GM18870 (cell line): ENCODE results near the gene RB1.
"Not testable (repeated sequence)": the region's sequence is repeated elsewhere in the genome, so short reads cannot be mapped to it uniquely, and the experiment has no call there.

Experiments
- ATAC-seq: cut with Tn5 transposase; IDR thresholded peaks from one replicate; pipeline ENCODE4 v1.9.1; 2021; ENCODE audit warnings: moderate library complexity; ENCODE audit not compliant: unreplicated experiment

Gene RB1

DNA sequence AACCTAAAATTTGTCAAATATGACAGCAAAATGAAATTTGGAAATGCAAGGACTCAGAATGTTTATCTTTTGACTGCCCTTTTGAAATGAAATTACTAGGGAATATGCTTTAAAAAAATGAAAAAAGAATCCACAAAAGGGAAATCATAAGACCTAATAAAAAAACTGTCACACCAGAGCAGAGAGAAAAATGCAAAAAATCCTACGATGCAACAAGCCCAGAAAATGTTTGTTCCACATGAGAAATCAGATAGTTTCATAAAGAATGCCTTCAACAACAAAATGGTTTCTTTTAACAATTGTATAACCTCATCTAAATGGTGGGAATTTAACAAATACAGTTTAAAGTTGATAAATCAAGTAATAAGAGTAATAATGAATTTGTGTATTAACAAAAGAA, 101.4 kb downstream of the RB1 start:
- ATAC-seq = no peak

- ATAC-seq = no peak
Observed at GRCh38 chr13:48405875-48406274, 102.3 kb downstream of the RB1 start.

DNA sequence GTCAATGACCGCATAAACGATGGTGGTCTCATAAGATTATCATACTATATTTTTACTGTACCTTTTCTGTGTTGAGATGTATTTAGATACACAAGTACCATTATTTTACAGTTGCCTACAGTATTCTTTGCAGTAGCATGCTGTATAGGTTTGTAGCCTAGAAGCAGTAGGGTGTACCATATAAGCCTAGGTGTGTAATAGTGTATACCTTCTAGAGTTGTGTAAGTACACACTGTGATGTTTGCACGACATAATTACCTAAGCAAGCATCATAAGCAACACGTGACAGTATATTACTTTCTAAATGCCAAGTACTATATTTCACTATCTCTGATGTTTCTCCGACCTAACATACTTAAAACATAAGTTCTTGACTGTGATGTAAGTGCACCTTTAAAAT, 106.6 kb downstream of the RB1 start:
- ATAC-seq = no peak

DNA sequence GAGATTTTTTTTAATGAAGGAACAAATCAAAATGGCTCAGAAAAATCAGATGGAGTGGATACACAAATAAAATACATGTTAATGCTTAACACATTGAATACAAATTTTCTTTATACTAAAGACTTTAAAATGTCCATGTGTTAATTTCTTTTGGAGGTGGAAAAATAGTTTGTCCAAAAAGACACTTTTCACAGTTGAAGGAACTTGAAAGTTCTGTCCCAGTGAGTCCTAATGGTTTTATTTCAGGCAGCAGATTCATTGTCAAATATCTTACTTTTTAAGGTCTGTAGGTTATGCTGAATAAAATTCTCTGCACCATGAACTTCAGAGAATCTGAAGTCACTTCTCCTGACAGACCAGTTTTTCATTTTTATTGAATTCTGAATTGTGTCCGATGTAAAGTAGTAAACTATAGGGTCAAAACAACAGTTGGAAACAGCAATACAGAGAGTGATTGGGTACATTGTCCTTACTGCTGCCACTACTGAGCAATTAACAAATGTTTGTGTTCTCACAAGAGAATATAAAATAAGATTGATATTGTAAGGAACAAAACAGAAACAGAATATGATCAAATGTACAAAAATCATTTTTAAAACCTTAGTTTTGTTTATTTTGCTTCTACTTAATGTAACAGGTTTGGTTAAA, 107.7 kb downstream of the RB1 start:
- ATAC-seq = no peak

GRCh38 chr13:48411841-48412531, 108.4 kb downstream of the RB1 start:
- ATAC-seq = no peak

- no peak for ATAC-seq
Observed at GRCh38 chr13:48412881-48413351, 109.4 kb downstream of the RB1 start, which contains the start of gene LPAR6. LPAR6 (minus strand) TSS chr13:48413113; CDS start chr13:48412423, 690 bp downstream.

GRCh38 chr13:48414501-48414900, 111.0 kb downstream of the RB1 start:
- no peak for ATAC-seq

DNA sequence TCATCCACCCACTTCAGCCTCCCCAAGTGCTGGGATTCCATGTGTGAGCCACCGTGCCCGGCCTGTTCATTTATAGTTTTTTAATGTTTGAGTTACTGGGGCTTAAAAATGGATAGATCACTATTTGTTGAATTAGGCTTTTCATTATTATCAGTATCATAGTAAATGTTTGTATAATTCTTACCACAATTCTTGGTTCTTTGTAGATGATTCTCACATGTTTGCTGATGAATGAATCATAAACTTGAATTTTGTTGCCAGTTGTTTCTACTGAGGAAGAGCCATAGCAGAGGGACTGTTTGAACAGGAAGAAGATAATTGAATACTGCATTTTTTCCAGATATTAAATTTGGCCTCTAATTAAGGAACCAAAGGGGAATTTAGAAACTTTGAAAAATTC, 112.0 kb downstream of the RB1 start:
- ATAC-seq = no peak

DNA sequence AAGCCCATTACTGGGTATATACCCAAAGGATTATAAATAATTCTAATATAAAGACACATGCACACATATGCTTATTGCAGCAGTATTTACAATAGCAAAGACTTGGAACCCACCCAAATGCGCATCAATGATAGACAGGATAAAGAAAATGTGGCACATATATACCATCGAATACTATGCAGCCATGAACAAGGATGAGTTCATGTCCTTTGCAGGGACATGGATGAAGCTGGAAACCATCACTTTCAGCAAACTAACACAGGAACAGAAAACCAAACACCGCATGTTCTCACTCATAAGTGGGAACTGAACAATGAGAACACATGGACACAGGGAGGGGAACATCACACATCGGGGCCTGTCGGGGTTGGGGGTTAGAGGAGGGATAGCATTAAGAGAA, 118.5 kb downstream of the RB1 start:
- not testable (repeated sequence) for ATAC-seq

GRCh38 chr13:48424212-48424611, 120.7 kb downstream of the RB1 start:
- ATAC-seq = no peak

- no peak for ATAC-seq
Observed at GRCh38 chr13:48426052-48426451, 122.5 kb downstream of the RB1 start.

DNA sequence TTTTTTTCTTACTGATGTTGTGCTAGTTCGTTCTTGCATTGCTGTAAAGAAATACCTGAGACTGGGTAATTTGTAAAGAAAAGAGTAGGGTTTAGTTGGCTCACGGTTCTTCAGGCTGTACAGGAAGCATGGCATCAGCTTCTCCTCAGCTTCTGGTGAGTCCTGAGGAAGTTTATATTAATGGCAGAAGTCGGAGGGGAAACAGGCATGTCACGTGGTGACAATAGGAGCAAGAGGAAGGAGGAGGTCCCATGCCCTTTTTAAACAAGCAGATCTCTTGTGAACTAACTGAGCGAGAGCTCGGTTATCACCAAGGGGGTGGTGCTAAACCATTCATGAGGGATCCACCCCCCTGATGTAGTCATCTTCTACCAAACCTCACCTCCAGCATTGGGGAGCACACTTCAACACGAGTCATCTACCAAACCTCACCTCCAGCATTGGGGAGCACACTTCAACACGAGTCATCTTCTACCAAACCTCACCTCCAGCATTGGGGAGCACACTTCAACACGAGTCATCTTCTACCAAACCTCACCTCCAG, 123.3 kb downstream of the RB1 start:
- ATAC-seq = not testable (repeated sequence)

DNA sequence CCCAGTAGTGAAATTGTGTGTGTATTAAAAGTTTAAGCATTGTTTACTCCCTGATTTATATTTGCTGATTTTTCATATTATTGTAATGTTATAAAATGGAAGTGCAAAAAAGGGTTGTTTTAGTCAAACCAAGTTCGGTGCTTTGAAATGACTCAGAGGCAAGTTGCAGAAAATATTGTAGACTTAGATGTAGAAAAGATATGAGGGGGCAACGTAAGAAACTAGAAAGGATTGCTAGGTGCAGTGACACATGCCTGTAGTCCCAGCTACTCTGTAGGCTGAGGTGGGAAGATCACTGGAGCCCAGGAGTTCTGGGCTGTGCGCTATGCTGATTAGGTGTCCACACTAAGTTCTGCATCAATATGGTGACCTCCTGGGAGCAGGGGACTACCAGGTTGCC, 125.5 kb downstream of the RB1 start:
- no peak for ATAC-seq

DNA sequence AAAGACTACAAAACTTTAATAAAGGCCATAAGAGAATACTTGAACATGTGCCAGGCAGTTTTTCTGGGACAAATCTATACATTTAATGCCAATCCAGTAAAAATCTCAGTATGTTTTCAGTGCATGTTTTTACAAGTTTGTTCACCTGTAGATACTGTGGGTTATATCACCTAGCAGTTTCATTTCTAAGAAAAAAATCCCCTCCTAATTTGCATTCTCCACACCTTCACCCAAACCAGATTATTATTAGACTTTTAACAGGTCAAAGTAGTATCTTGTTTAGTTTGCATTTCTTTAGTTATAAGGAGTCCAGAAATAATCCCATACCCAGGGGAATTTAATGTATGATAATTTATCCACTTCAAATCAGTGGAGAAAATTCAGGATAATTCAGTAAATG, 126.3 kb downstream of the RB1 start:
- ATAC-seq = no peak

DNA sequence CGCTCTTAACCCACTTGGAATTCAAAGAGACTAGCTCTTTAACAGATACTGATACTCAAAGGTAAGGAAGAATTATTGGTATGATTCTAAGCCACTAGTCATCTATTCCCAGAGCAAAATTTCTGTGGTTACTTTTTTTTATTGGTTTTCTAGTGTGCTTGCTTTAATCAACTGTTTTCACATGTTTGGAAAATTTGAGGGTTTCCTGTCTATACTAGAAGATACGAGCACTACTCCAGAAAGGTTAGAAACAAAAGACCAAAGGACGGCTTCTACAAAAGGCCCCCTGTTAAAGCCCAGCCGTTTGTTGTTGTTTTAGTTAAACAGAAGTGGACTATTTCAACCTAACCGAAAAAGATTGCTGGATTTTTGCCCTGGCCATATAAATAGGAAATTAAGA, 127.9 kb downstream of the RB1 start:
- no peak for ATAC-seq

GRCh38 chr13:48431987-48432615, 128.6 kb downstream of the RB1 start:
- ATAC-seq = no peak

DNA sequence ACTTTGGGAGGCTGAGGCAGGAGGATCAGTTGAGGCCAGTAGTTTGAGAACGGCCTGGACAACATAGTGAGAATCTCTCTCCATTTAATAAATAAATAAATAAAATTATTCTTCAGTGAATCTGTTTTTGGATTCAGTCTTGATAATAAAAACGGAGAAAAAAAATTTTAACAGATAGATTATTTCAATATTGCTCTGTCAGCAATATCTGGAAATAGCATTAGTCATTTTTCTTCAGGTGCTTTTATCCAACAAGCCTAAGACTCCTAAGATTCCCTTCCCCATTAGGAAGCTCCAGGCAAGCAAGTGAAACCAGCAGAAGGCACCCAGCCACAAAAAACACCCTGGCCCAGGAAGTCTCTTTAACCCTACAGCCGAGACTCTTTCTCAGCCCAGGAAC, 130.6 kb downstream of the RB1 start:
- no peak for ATAC-seq

DNA sequence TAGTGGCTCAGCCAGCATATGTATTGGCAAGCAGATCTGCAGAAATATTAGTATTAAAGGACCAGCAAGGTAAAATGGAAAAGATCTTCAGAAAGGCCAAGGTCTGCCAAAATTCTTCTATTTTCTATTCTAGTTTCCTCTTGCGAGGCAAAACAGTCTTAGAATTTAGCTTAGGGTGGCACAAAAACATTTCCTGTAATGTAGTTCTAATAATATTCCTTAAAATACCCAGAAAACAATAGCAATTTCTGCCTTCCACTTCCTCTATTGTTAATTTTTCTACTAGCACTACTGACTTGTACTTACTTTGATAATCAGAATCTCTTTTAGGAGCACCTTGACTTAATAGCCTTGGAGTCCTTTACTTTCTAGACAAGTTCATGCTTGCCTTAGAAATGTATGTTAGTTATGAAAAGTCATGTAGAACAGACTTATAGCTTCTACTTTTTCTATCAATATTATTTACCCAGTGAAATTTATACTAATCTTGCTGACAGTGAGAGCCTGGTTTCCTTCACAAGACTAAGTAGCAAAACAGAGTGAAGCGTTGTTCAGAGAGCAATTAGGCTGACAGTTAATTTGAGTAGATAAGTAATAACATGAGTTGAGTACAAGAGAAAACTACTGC, 133.2 kb downstream of the RB1 start:
- ATAC-seq = no peak

GRCh38 chr13:48437371-48437770, 133.8 kb downstream of the RB1 start:
- ATAC-seq = no peak

DNA sequence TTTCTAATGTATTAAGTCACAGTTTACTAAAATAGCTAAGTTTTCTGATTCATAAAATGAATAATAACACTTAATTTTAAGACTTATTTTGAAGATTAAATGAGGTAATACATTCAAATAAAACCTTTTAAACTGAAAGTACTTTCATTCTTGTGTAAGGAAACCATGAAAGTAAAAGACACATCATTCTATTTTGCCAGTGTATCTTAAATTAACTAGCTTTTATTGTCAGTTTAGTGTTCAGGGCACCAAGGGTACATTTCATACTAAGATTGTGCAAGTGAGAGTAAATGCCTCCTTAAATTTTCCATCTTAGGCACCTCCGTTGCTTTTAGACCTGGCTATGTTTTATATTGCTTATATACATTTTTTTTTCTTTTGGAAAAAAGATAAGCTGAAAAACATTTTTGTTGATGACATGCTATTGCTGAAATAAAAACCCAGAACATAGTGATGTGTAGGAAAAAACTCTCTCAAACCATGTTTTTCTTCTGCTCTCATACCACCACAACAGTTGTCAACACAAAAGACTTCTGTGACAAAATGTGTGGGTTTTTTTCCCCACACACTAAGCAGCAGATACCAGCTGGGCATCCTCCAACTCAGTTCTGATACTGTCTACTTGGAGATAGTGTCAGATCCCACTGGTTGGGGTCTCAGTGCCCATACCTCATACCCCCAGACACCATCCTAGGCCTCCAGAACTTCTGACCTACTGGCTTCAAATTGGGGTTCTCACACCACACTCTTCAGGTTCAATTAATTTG, 140.1 kb downstream of the RB1 start:
- no peak for ATAC-seq

GRCh38 chr13:48446464-48446863, 142.9 kb downstream of the RB1 start:
- no peak for ATAC-seq
